HepG2 (cell line): ENCODE results near the gene EPHB4. TPM values are rescaled to one million over a fixed set of nuclear protein-coding genes. Genes with fewer than 3 reads are reported as not detected.
A peak's percentile ranks its signal among the peaks of the same experiment; 100 is the strongest.

Experiments used
- ARID3A ChIP-seq: IDR thresholded peaks from 2 replicates; pipeline ENCODE4 v1.6.1; 2012; ENCODE audit warnings: low read depth, low read length, improper control_type of control experiment
- DZIP1 ChIP-seq: sonication (generic); formaldehyde crosslinking; IDR thresholded peaks from 2 replicates; pipeline ENCODE4 v1.5.0; 2020; ENCODE audit warnings: mild to moderate bottlenecking, missing genetic modification reagents
- FOXM1 ChIP-seq: sonication (generic); formaldehyde crosslinking; IDR thresholded peaks from 2 replicates; pipeline ENCODE4 v1.5.0; 2020; ENCODE audit warnings: missing genetic modification reagents
- HHEX ChIP-seq: IDR thresholded peaks from 2 replicates; pipeline ENCODE4 v1.6.1; 2016; ENCODE audit warnings: control low read depth
- IRF2 ChIP-seq: IDR thresholded peaks from 2 replicates; pipeline ENCODE4 v1.6.1; 2018; ENCODE audit warnings: missing genetic modification reagents, missing compliant biosample characterization
- MLX ChIP-seq: IDR thresholded peaks from 2 replicates; pipeline ENCODE4 v1.6.1; 2016
- PCBP2 ChIP-seq: fragments of 200-400 bp; formaldehyde crosslinking; optimal IDR thresholded peaks from 2 replicates; pipeline ENCODE3; 2018; ENCODE audit warnings: low read length, low read depth; ENCODE audit not compliant: poor library complexity, severe bottlenecking
- RARA ChIP-seq: IDR thresholded peaks from 2 replicates; pipeline ENCODE4 v1.6.1; 2016; ENCODE audit warnings: missing genetic modification reagents, missing compliant biosample characterization
- RXRB ChIP-seq: IDR thresholded peaks from 2 replicates; pipeline ENCODE4 v1.6.1; 2016; ENCODE audit warnings: borderline replicate concordance, missing genetic modification reagents, missing compliant biosample characterization
- SMARCC2 ChIP-seq: fragments of 450-650 bp; IDR thresholded peaks from 2 replicates; pipeline ENCODE4 v1.6.1; 2017; ENCODE audit warnings: antibody characterized with exemption, mild to moderate bottlenecking
- SOX6 ChIP-seq, 2 experiments: fragments of 450-650 bp in 1 of 2; sonication (generic) in 1 of 2; formaldehyde crosslinking in 1 of 2; IDR thresholded peaks; 2 replicates each; pipeline versions ENCODE4 v1.4.0 to v1.6.1; 2017 to 2020; ENCODE audit warnings: antibody characterized with exemption in 1 of 2, mild to moderate bottlenecking in 1 of 2, missing genetic modification reagents in 1 of 2
- SPEN ChIP-seq: sonication (generic); formaldehyde crosslinking; IDR thresholded peaks from 2 replicates; pipeline ENCODE4 v1.5.1; 2020; ENCODE audit warnings: low read depth, mild to moderate bottlenecking, missing genetic modification reagents
- TBP ChIP-seq: sonication (generic); formaldehyde crosslinking; IDR thresholded peaks from 2 replicates; pipeline ENCODE4 v1.5.0; 2020; ENCODE audit warnings: missing genetic modification reagents
- ZNF296 ChIP-seq: sonication (generic); formaldehyde crosslinking; conservative IDR thresholded peaks from 2 replicates; pipeline ENCODE4 v1.5.0; 2020; ENCODE audit warnings: mild to moderate bottlenecking, missing genetic modification reagents
- ZNF577 ChIP-seq: sonication (generic); formaldehyde crosslinking; IDR thresholded peaks from 2 replicates; pipeline ENCODE4 v1.4.0; 2020; ENCODE audit warnings: mild to moderate bottlenecking, low read depth, missing genetic modification reagents, borderline replicate concordance
- ZNF644 ChIP-seq: IDR thresholded peaks from 2 replicates; pipeline ENCODE4 v1.6.1; 2016; ENCODE audit warnings: low read depth
- ZNF75D ChIP-seq: sonication (generic); formaldehyde crosslinking; IDR thresholded peaks from 2 replicates; pipeline ENCODE4 v1.8.1; 2023; ENCODE audit warnings: missing genetic modification reagents, mild to moderate bottlenecking, borderline replicate concordance
- ZNF777 ChIP-seq: sonication (generic); formaldehyde crosslinking; IDR thresholded peaks from 2 replicates; pipeline ENCODE4 v1.4.0; 2020; ENCODE audit warnings: missing genetic modification reagents
- ZSCAN30 ChIP-seq: sonication (generic); formaldehyde crosslinking; IDR thresholded peaks from 2 replicates; pipeline ENCODE4 v1.5.0; 2020; ENCODE audit warnings: mild to moderate bottlenecking, missing genetic modification reagents
- polyA plus RNA-seq, 8 experiments: library from polyadenylated mRNA; depleted of rRNA in 3 of 8; stranded (reverse) in 7 of 8; unstranded in 1 of 8; fragments of >200 nt; fragmentation: Illumina TruSeq in 4 of 8; extraction: Trizol in 4 of 8; gene quantifications; 2 replicates each; pipeline versions ENCODE4 v1.2.1 to v1.2.3, GENCODE V29; 2011 to 2016; ENCODE audit warnings: low read depth in 4 of 8, missing spikeins in 1 of 8, mixed read lengths in 1 of 8; ENCODE audit not compliant: insufficient read depth in 1 of 8
- total RNA-seq, 5 experiments: library from RNA; depleted of rRNA; stranded (reverse); fragments of >200 nt; fragmentation: Illumina TruSeq; extraction: Trizol; gene quantifications; 2 replicates each; pipeline ENCODE4 v1.2.3, GENCODE V29; 2016; ENCODE audit warnings: low read depth in 1 of 5
- TF ChIP-seq, protein P1 (sequence below): sonication (generic); formaldehyde crosslinking; IDR thresholded peaks from 2 replicates; pipeline ENCODE4 v1.4.0; 2020; ENCODE audit warnings: missing genetic modification reagents
- TF ChIP-seq, protein P2 (sequence below): sonication (generic); formaldehyde crosslinking; IDR thresholded peaks from 2 replicates; pipeline ENCODE4 v1.5.1; 2020; ENCODE audit warnings: missing genetic modification reagents, mild to moderate bottlenecking, borderline replicate concordance

EPHB4 gene
- total and polyA plus RNA-seq, 2 of the 13 experiments (the other 11 are each of a cell fraction or from before 2014, with no cell fraction given) = 61.4 to 69.6 TPM

DNA sequence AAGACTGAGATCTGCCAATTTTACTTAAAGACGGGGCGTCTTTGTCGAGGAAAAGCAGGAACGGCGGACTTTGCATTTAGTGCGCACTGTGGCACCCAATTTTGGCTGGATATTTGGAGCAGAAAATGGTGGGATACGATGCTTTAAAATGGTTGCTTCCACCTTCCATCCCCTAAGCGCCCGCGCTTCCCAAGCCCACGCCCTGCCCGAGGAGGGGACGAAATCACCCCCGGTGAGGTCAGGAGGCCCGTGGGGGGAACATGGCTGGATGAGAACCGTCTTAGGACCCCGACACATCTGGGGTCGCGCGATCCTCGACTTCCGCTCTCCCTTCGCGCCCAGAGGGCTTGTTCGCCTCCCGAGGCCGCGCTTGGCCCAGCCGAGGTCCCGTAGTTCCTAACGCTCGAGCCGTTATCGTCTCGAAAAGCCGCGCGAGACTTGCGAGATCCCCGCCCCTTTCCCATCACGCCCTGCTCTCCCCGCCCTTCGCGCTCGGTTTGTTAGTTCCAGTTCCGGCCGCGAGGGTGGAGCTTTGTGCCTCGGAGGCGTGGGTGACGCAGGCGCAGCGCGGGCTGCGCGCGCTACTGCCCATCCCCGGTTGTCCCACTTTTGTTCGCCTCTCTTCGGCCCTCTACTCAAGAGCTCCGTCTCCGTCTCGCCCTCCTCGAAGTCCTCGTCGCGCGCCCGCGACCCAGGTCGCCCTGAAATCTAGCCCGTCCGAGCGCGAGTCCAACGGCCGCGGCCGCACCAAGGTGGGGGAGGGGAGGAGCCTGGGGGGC is 47.4 kb upstream of the EPHB4 start, which contains the start of gene SRRT (continued):
- TF ChIP-seq SOX6 (IDR thresholded peaks at IDR 0.05) (no peak), SOX6 (CRISPR knock-in tag; IDR thresholded peaks at IDR 0.05) (peak; percentile 66; the same call in 1 of the 2 replicates), ZNF644 (CRISPR knock-in tag) (no peak), ZNF75D (CRISPR knock-in tag) (no peak), TBP (CRISPR knock-in tag) (no peak), RXRB (CRISPR knock-in tag) (peak; percentile 20; the same call in 1 of the 2 replicates), FOXM1 (CRISPR knock-in tag) (no peak), SPEN (CRISPR knock-in tag) (peak; percentile 100), SMARCC2 (no peak), RARA (no peak), ZNF577 (no peak), ZSCAN30 (CRISPR knock-in tag) (no peak), ARID3A (no peak), ZNF296 (CRISPR knock-in tag) (peak; percentile 46; the same call in 1 of the 2 replicates), MLX (CRISPR knock-in tag) (0 out of 2 replicates have a peak, but pooled peaks have one; percentile 34), PCBP2 (no peak), DZIP1 (CRISPR knock-in tag) (peak; percentile 59; the same call in 1 of the 2 replicates), HHEX (CRISPR knock-in tag) (no peak), IRF2 (peak; percentile 96), ZNF777 (CRISPR knock-in tag) (0 out of 2 replicates have a peak, but pooled peaks have one; percentile 43)
- TF ChIP-seq, protein P1, sequence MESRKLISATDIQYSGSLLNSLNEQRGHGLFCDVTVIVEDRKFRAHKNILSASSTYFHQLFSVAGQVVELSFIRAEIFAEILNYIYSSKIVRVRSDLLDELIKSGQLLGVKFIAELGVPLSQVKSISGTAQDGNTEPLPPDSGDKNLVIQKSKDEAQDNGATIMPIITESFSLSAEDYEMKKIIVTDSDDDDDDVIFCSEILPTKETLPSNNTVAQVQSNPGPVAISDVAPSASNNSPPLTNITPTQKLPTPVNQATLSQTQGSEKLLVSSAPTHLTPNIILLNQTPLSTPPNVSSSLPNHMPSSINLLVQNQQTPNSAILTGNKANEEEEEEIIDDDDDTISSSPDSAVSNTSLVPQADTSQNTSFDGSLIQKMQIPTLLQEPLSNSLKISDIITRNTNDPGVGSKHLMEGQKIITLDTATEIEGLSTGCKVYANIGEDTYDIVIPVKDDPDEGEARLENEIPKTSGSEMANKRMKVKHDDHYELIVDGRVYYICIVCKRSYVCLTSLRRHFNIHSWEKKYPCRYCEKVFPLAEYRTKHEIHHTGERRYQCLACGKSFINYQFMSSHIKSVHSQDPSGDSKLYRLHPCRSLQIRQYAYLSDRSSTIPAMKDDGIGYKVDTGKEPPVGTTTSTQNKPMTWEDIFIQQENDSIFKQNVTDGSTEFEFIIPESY (CRISPR knock-in tag) = peak; percentile 60; the same call in 1 of the 2 replicates
- TF ChIP-seq, protein P2, sequence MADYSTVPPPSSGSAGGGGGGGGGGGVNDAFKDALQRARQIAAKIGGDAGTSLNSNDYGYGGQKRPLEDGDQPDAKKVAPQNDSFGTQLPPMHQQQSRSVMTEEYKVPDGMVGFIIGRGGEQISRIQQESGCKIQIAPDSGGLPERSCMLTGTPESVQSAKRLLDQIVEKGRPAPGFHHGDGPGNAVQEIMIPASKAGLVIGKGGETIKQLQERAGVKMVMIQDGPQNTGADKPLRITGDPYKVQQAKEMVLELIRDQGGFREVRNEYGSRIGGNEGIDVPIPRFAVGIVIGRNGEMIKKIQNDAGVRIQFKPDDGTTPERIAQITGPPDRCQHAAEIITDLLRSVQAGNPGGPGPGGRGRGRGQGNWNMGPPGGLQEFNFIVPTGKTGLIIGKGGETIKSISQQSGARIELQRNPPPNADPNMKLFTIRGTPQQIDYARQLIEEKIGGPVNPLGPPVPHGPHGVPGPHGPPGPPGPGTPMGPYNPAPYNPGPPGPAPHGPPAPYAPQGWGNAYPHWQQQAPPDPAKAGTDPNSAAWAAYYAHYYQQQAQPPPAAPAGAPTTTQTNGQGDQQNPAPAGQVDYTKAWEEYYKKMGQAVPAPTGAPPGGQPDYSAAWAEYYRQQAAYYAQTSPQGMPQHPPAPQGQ (CRISPR knock-in tag) = no peak
